K562 (cell line): ENCODE data around the gene NMRAL1. TPM values are rescaled to one million over a fixed set of nuclear protein-coding genes. Genes with fewer than 3 reads are reported as not detected.
A peak's percentile ranks its signal among the peaks of the same experiment; 100 is the strongest.

Source experiments
- EP300 ChIP-seq: IDR thresholded peaks from 2 replicates; pipeline ENCODE4 v1.6.1; 2012; ENCODE audit warnings: low read length, improper control_type of control experiment
- HBP1 ChIP-seq: fragments of 450-650 bp; formaldehyde crosslinking; IDR thresholded peaks from 2 replicates; pipeline ENCODE4 v1.4.0; 2022; ENCODE audit warnings: missing genetic modification characterization
- HDGF ChIP-seq: fragments of 450-650 bp; IDR thresholded peaks from 2 replicates; pipeline ENCODE4 v1.6.1; 2016
- HMBOX1 ChIP-seq: sonication (generic); IDR thresholded peaks from 2 replicates; pipeline ENCODE4 v1.6.1; 2016
- NFATC3 ChIP-seq: fragments of 450-650 bp; IDR thresholded peaks from 2 replicates; pipeline ENCODE4 v1.6.1; 2017; ENCODE audit warnings: mild to moderate bottlenecking
- PML ChIP-seq: IDR thresholded peaks from 2 replicates; pipeline ENCODE4 v1.6.1; 2012; ENCODE audit warnings: low read length, inconsistent platforms
- PRMT5 ChIP-seq: sonication (generic); formaldehyde crosslinking; IDR thresholded peaks from 2 replicates; pipeline ENCODE4 v1.5.0; 2020; ENCODE audit warnings: missing genetic modification reagents
- SMARCA4 ChIP-seq: fragments of 450-650 bp; IDR thresholded peaks from 2 replicates; pipeline ENCODE4 v1.6.1; 2016
- SREBF1 ChIP-seq: fragments of 150-350 bp; IDR thresholded peaks from 2 replicates; pipeline ENCODE4 v1.6.1; 2014; ENCODE audit warnings: antibody characterized with exemption, low read depth, low read length, borderline replicate concordance
- STAT6 ChIP-seq: sonication (generic); formaldehyde crosslinking; IDR thresholded peaks from 2 replicates; pipeline ENCODE4 v1.8.1; 2023; ENCODE audit warnings: mild to moderate bottlenecking, missing genetic modification reagents
- TFAM ChIP-seq: fragments of 250-450 bp; sonication (Bioruptor Pico); conservative IDR thresholded peaks from 2 replicates; pipeline ENCODE4 v1.5.0; 2021; ENCODE audit warnings: mild to moderate bottlenecking, moderate library complexity
- VEZF1 ChIP-seq: fragments of 200-800 bp; sonication (Bioruptor generic); IDR thresholded peaks from 2 replicates; pipeline ENCODE4 v1.6.1; 2017; ENCODE audit warnings: missing genetic modification characterization, missing compliant biosample characterization
- ZBTB9 ChIP-seq: fragments of 450-650 bp; formaldehyde crosslinking; IDR thresholded peaks from 2 replicates; pipeline ENCODE4 v1.4.0; 2020; ENCODE audit warnings: mild to moderate bottlenecking, moderate library complexity
- ZHX1 ChIP-seq: fragments of 150-350 bp; conservative IDR thresholded peaks from 2 replicates; pipeline ENCODE4 v1.6.1; 2014; ENCODE audit warnings: low read length
- ZNF347 ChIP-seq: fragments of 450-650 bp; formaldehyde crosslinking; IDR thresholded peaks from 2 replicates; pipeline ENCODE4 v1.4.0; 2020; ENCODE audit warnings: low read depth, mild to moderate bottlenecking, moderate library complexity
- ZNF695 ChIP-seq: fragments of 450-650 bp; formaldehyde crosslinking; IDR thresholded peaks from 2 replicates; pipeline ENCODE4 v1.4.0; 2020; ENCODE audit warnings: mild to moderate bottlenecking, moderate library complexity
- ZNF707 ChIP-seq: fragments of 250-450 bp; sonication (Bioruptor Pico); conservative IDR thresholded peaks from 2 replicates; pipeline ENCODE4 v1.8.0; 2022; ENCODE audit warnings: inconsistent platforms, mild to moderate bottlenecking, moderate library complexity
- polyA plus RNA-seq, 8 experiments: library from polyadenylated mRNA; depleted of rRNA in 4 of 8; stranded (reverse) in 5 of 8; unstranded in 3 of 8; fragments of >200 nt; fragmentation: Nextera tagmentation in 2 of 8; fragmentation: Illumina TruSeq in 1 of 8; extraction: Ambion mirVana in 2 of 8; extraction: Trizol in 1 of 8; gene quantifications; 2 replicates each; pipeline versions ENCODE4 v1.2.1 to v1.2.3, GENCODE V29; 2011 to 2014; ENCODE audit warnings: inconsistent platforms in 1 of 8, missing spikeins in 1 of 8
- total RNA-seq, 7 experiments: library from RNA; depleted of rRNA in 6 of 7; stranded (reverse); fragments of >200 nt in 6 of 7; fragmentation: Illumina TruSeq in 2 of 7; extraction: Trizol in 2 of 7; gene quantifications; 2 replicates each; pipeline versions ENCODE4 v1.2.1 to v1.2.3, GENCODE V29; 2011 to 2021; ENCODE audit warnings: low replicate concordance in 1 of 7

NMRAL1 gene
- total and polyA plus RNA-seq, 9 of the 15 experiments (the other 6 are each of a cell fraction or from before 2014, with no cell fraction given): 6.3 to 116 (median 63.2) TPM

GRCh38 chr16:4433914-4434787, 40.3 kb downstream of the NMRAL1 start (continued):
- peak; percentile 31; the same call in 1 of the 2 replicates for TF ChIP-seq VEZF1 (CRISPR knock-in tag)
- peak; percentile 72; the same call in 1 of the 2 replicates for TF ChIP-seq SMARCA4
- TF ChIP-seq EP300: peak; percentile 29; the same call in 1 of the 2 replicates
- no peak for TF ChIP-seq PRMT5 (CRISPR knock-in tag)
- TF ChIP-seq STAT6 (CRISPR knock-in tag): no peak
- peak; percentile 70 for TF ChIP-seq PML
- TF ChIP-seq TFAM: no peak
- no peak for TF ChIP-seq ZBTB9
- TF ChIP-seq ZHX1: no peak
- no peak for TF ChIP-seq ZNF347
- no peak for TF ChIP-seq ZNF707 (CRISPR knock-in tag)
- peak; percentile 83 for TF ChIP-seq HMBOX1
- TF ChIP-seq SREBF1: no peak
- TF ChIP-seq HBP1 (CRISPR knock-in tag): no peak
- TF ChIP-seq HDGF: no peak
- TF ChIP-seq ZNF695 (CRISPR knock-in tag): no peak
- TF ChIP-seq NFATC3: no peak
